ENCODE data around the gene DENND1A.

GRCh38 chr9:123941524-123942070 is 11.7 kb upstream of the DENND1A start:
- TF ChIP-seq, protein P1, sequence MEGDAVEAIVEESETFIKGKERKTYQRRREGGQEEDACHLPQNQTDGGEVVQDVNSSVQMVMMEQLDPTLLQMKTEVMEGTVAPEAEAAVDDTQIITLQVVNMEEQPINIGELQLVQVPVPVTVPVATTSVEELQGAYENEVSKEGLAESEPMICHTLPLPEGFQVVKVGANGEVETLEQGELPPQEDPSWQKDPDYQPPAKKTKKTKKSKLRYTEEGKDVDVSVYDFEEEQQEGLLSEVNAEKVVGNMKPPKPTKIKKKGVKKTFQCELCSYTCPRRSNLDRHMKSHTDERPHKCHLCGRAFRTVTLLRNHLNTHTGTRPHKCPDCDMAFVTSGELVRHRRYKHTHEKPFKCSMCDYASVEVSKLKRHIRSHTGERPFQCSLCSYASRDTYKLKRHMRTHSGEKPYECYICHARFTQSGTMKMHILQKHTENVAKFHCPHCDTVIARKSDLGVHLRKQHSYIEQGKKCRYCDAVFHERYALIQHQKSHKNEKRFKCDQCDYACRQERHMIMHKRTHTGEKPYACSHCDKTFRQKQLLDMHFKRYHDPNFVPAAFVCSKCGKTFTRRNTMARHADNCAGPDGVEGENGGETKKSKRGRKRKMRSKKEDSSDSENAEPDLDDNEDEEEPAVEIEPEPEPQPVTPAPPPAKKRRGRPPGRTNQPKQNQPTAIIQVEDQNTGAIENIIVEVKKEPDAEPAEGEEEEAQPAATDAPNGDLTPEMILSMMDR (IDR thresholded peaks at IDR 0.05) = no peak
- TF ChIP-seq POLR2AphosphoS5 (IDR thresholded peaks at IDR 0.05) = no peak
